GM19455 (cell line): ENCODE data around the gene PPM1H.
A peak's percentile ranks its signal among the peaks of the same experiment; 100 is the strongest.
"Not testable (repeated sequence)": the region's sequence is repeated elsewhere in the genome, so short reads cannot be mapped to it uniquely, and the experiment has no call there.

ENCODE experiments used
- ATAC-seq: cut with Tn5 transposase; IDR thresholded peaks from one replicate; pipeline ENCODE4 v1.9.1; 2021; ENCODE audit not compliant: unreplicated experiment

PPM1H gene

GRCh38 chr12:62934799-62935674, at the start of gene PPM1H:
TSS of gene PPM1H (minus strand) at chr12:62935150. CDS start at chr12:62934736, 414 bp downstream.
- ATAC-seq = peak; percentile 77

GRCh38 chr12:62983594-62983993, 48.6 kb upstream of the PPM1H start:
- ATAC-seq = no peak

GRCh38 chr12:62978768-62979167, 43.8 kb upstream of the PPM1H start:
- ATAC-seq = no peak

GRCh38 chr12:62977883-62978282, 42.9 kb upstream of the PPM1H start:
- no peak for ATAC-seq

GRCh38 chr12:62977418-62977817, 42.5 kb upstream of the PPM1H start:
- ATAC-seq = no peak

- no peak for ATAC-seq
Observed at GRCh38 chr12:62976110-62976662, 41.2 kb upstream of the PPM1H start.

- ATAC-seq = no peak
Observed at GRCh38 chr12:62971769-62972525, 37.0 kb upstream of the PPM1H start.

GRCh38 chr12:62969695-62970094, 34.7 kb upstream of the PPM1H start:
- no peak for ATAC-seq

GRCh38 chr12:62967701-62968100, 32.8 kb upstream of the PPM1H start:
- no peak for ATAC-seq

GRCh38 chr12:62966990-62967506, 32.1 kb upstream of the PPM1H start:
- ATAC-seq = no peak

- ATAC-seq = not testable (repeated sequence)
Observed at GRCh38 chr12:62966446-62966989, 31.6 kb upstream of the PPM1H start.

GRCh38 chr12:62965700-62966099, 30.8 kb upstream of the PPM1H start:
- not testable (repeated sequence) for ATAC-seq

- ATAC-seq = not testable (repeated sequence)
Observed at GRCh38 chr12:62965242-62965641, 30.3 kb upstream of the PPM1H start.

GRCh38 chr12:62963486-62964041, 28.6 kb upstream of the PPM1H start:
- ATAC-seq = no peak

GRCh38 chr12:62960324-62960723, 25.4 kb upstream of the PPM1H start:
- ATAC-seq = no peak

- no peak for ATAC-seq
Observed at GRCh38 chr12:62959745-62960144, 24.8 kb upstream of the PPM1H start.

- ATAC-seq = no peak
Observed at GRCh38 chr12:62957233-62957953, 22.4 kb upstream of the PPM1H start.

GRCh38 chr12:62955678-62956077, 20.7 kb upstream of the PPM1H start:
- ATAC-seq = no peak

- ATAC-seq = no peak
Observed at GRCh38 chr12:62950317-62950716, 15.4 kb upstream of the PPM1H start.

- ATAC-seq = no peak
Observed at GRCh38 chr12:62948123-62948522, 13.2 kb upstream of the PPM1H start.
